ACC112 (cell line): ENCODE results near the gene TCF7L1.
"Not testable (repeated sequence)": the region's sequence is repeated elsewhere in the genome, so short reads cannot be mapped to it uniquely, and the experiment has no call there.

Source experiments
- H2AFZ ChIP-seq: fragments of 200-600 bp; sonication (generic); one replicate; pipeline ENCODE4 v1.6.0; 2017; ENCODE audit warnings: antibody characterized with exemption, low read length; ENCODE audit not compliant: unreplicated experiment
- H3K27ac ChIP-seq: fragments of 200-600 bp; sonication (generic); 2 replicates; pipeline ENCODE4 v1.5.1; 2014; ENCODE audit warnings: low read depth, mild to moderate bottlenecking, antibody characterized with exemption, low read length, moderate library complexity
- H3K27me3 ChIP-seq: fragments of 200-600 bp; sonication (generic); 2 replicates; pipeline ENCODE4 v1.6.1; 2014; ENCODE audit warnings: mild to moderate bottlenecking, antibody characterized with exemption, low read length, moderate library complexity, mixed read lengths; ENCODE audit not compliant: insufficient read depth
- H3K36me3 ChIP-seq: fragments of 200-600 bp; sonication (generic); 2 replicates; pipeline ENCODE4 v1.6.1; 2016; ENCODE audit warnings: mild to moderate bottlenecking, antibody characterized with exemption, low read length, moderate library complexity, mixed read lengths; ENCODE audit not compliant: insufficient read depth
- H3K4me1 ChIP-seq: fragments of 200-600 bp; sonication (generic); one replicate; pipeline ENCODE4 v1.6.1; 2016; ENCODE audit warnings: low read length, mixed read lengths; ENCODE audit not compliant: insufficient read depth, unreplicated experiment, control insufficient read depth
- H3K4me3 ChIP-seq: fragments of 200-600 bp; sonication (generic); 2 replicates; pipeline ENCODE4 v1.5.1; 2014; ENCODE audit warnings: mild to moderate bottlenecking, low read depth, low read length
- H3K79me2 ChIP-seq: fragments of 200-600 bp; sonication (generic); one replicate; pipeline ENCODE4 v1.6.0; 2016; ENCODE audit warnings: low read length; ENCODE audit not compliant: control insufficient read depth, unreplicated experiment, insufficient read depth

Gene TCF7L1

GRCh38 chr2:85110991-85111560, 22.1 kb upstream of the TCF7L1 start:
- Histone ChIP-seq H3K79me2 (no peaks in the 10 kb centered on the region), H2AFZ (no peak overlapping the region), H3K36me3 (no peaks in the 10 kb centered on the region), H3K4me1 (peaks cover 7% of the 10 kb centered on the region), H3K4me3 (no peak overlapping the region), H3K27ac (no peak overlapping the region), H3K27me3 (peaks cover 8% of the 10 kb centered on the region)

GRCh38 chr2:85111819-85112281, 21.3 kb upstream of the TCF7L1 start:
- Histone ChIP-seq H3K36me3 (no peaks in the 10 kb centered on the region), H2AFZ (no peak overlapping the region)

GRCh38 chr2:85112906-85113625, 20.1 kb upstream of the TCF7L1 start:
- Histone ChIP-seq H2AFZ (no peak overlapping the region), H3K36me3 (no peaks in the 10 kb centered on the region), H3K4me1 (peaks cover 7% of the 10 kb centered on the region), H3K27ac (no peak overlapping the region), H3K27me3 (peaks cover 13% of the 10 kb centered on the region), H3K4me3 (no peak overlapping the region), H3K79me2 (no peaks in the 10 kb centered on the region)

More at GRCh38 chr2:85111819-85112281, 21.3 kb upstream of the TCF7L1 start:
- Histone ChIP-seq H3K27me3 (peaks cover 13% of the 10 kb centered on the region), H3K4me1 (peaks cover 7% of the 10 kb centered on the region), H3K79me2 (no peaks in the 10 kb centered on the region), H3K27ac (no peak overlapping the region), H3K4me3 (no peak overlapping the region)

- H3K4me1 ChIP-seq: peaks cover 7% of the 10 kb centered on the region
- no peaks in the 10 kb centered on the region for H3K36me3 ChIP-seq
- H3K27me3 ChIP-seq: peaks cover 13% of the 10 kb centered on the region
Observed at GRCh38 chr2:85114586-85115330, 18.4 kb upstream of the TCF7L1 start.

GRCh38 chr2:85116207-85116606, 17.0 kb upstream of the TCF7L1 start:
- Histone ChIP-seq H3K4me3 (no peak overlapping the region), H2AFZ (no peak overlapping the region), H3K4me1 (peaks cover 7% of the 10 kb centered on the region), H3K27ac (no peak overlapping the region), H3K79me2 (no peaks in the 10 kb centered on the region), H3K27me3 (peaks cover 13% of the 10 kb centered on the region), H3K36me3 (no peaks in the 10 kb centered on the region)

More at GRCh38 chr2:85114586-85115330, 18.4 kb upstream of the TCF7L1 start:
- Histone ChIP-seq H3K79me2 (no peaks in the 10 kb centered on the region), H3K4me3 (no peak overlapping the region), H2AFZ (no peak overlapping the region), H3K27ac (no peak overlapping the region)

GRCh38 chr2:85119900-85120299, 13.3 kb upstream of the TCF7L1 start:
- Histone ChIP-seq H3K27me3 (peaks cover 10% of the 10 kb centered on the region), H3K4me1 (no peaks in the 10 kb centered on the region)

GRCh38 chr2:85120363-85120762, 12.8 kb upstream of the TCF7L1 start:
- H3K79me2 ChIP-seq: no peaks in the 10 kb centered on the region
- H2AFZ ChIP-seq: no peak overlapping the region
- no peaks in the 10 kb centered on the region for H3K4me1 ChIP-seq
- H3K4me3 ChIP-seq: no peak overlapping the region
- H3K27ac ChIP-seq: no peak overlapping the region
- H3K27me3 ChIP-seq: peaks cover 10% of the 10 kb centered on the region; the same call in 1 of the 2 replicates
- no peaks in the 10 kb centered on the region for H3K36me3 ChIP-seq

More at GRCh38 chr2:85119900-85120299, 13.3 kb upstream of the TCF7L1 start:
- H3K79me2 ChIP-seq: no peaks in the 10 kb centered on the region
- no peaks in the 10 kb centered on the region for H3K36me3 ChIP-seq
- no peak overlapping the region for H2AFZ ChIP-seq
- H3K27ac ChIP-seq: no peak overlapping the region
- no peak overlapping the region for H3K4me3 ChIP-seq

GRCh38 chr2:85126462-85126861, 6.7 kb upstream of the TCF7L1 start:
- H3K79me2 ChIP-seq, H3K36me3 ChIP-seq, H2AFZ ChIP-seq, H3K4me3 ChIP-seq, H3K27me3 ChIP-seq, H3K4me1 ChIP-seq, H3K27ac ChIP-seq: not testable (repeated sequence)

- H3K4me1 ChIP-seq: no peaks in the 10 kb centered on the region
- H3K27me3 ChIP-seq: peaks cover 5% of the 10 kb centered on the region; the same call in 1 of the 2 replicates
Observed at GRCh38 chr2:85129861-85130260, 3.3 kb upstream of the TCF7L1 start.

GRCh38 chr2:85130407-85130806, 2.8 kb upstream of the TCF7L1 start:
- H3K36me3 ChIP-seq: no peaks in the 10 kb centered on the region
- H3K4me1 ChIP-seq: no peaks in the 10 kb centered on the region
- no peaks in the 10 kb centered on the region for H3K79me2 ChIP-seq
- no peak overlapping the region for H3K27ac ChIP-seq
- peaks cover 5% of the 10 kb centered on the region; the same call in 1 of the 2 replicates for H3K27me3 ChIP-seq
- no peak overlapping the region for H3K4me3 ChIP-seq
- H2AFZ ChIP-seq: no peak overlapping the region

More at GRCh38 chr2:85129861-85130260, 3.3 kb upstream of the TCF7L1 start:
- H3K79me2 ChIP-seq: no peaks in the 10 kb centered on the region
- no peak overlapping the region for H3K27ac ChIP-seq
- H3K4me3 ChIP-seq: no peak overlapping the region
- H2AFZ ChIP-seq: no peak overlapping the region
- no peaks in the 10 kb centered on the region for H3K36me3 ChIP-seq
